Endometrial microvascular endothelial cells (primary cell): ENCODE measurements around the gene SAXO2. TPM values are rescaled to one million over a fixed set of nuclear protein-coding genes. Genes with fewer than 3 reads are reported as not detected.
"Not testable (repeated sequence)": the region's sequence is repeated elsewhere in the genome, so short reads cannot be mapped to it uniquely, and the experiment has no call there.

Experiments
- in situ Hi-C: cut with HindIII; loops from 2 replicates; pipeline ENCODE4 v1.10.0; 2017; ENCODE audit warnings: low sequenced_read_pairs, low pct_unique_long_range_greater_than_20kb; ENCODE audit errors: inconsistent ontology term
- total RNA-seq: library from RNA; depleted of rRNA; stranded (reverse); fragments of >200 nt; gene quantifications from one replicate; pipeline ENCODE4 v1.2.3, GENCODE V29; 2015; ENCODE audit errors: inconsistent ontology term

SAXO2 gene
- total RNA-seq, result 0.37 TPM

- in situ Hi-C loops, result no loop called here
Observed at GRCh38 chr15:82262422-82263026, at the start of gene SAXO2, which contains the start of gene EFL1. TSS of gene SAXO2 (plus strand) at chr15:82262818. CDS start at chr15:82262880, 62 bp downstream. TSS of gene EFL1 (minus strand) at chr15:82262734. CDS start at chr15:82261778, 956 bp downstream.

GRCh38 chr15:82216092-82216491 lies 46.5 kb upstream of the SAXO2 start:
- in situ Hi-C loops, result not testable (repeated sequence)

GRCh38 chr15:82221535-82221934 lies 41.1 kb upstream of the SAXO2 start:
- in situ Hi-C loops, result not testable (repeated sequence)

- in situ Hi-C loops, result no loop called here
Observed at GRCh38 chr15:82228750-82229149, 33.9 kb upstream of the SAXO2 start.

GRCh38 chr15:82231233-82231632 lies 31.4 kb upstream of the SAXO2 start:
- in situ Hi-C loops, result no loop called here

GRCh38 chr15:82231842-82232241 lies 30.8 kb upstream of the SAXO2 start:
- in situ Hi-C loops, result no loop called here

GRCh38 chr15:82237944-82238534 lies 24.6 kb upstream of the SAXO2 start:
- in situ Hi-C loops, result not testable (repeated sequence)

- in situ Hi-C loops, result no loop called here
Observed at GRCh38 chr15:82239685-82240391, 22.8 kb upstream of the SAXO2 start.

GRCh38 chr15:82241836-82242499 lies 20.6 kb upstream of the SAXO2 start:
- in situ Hi-C loops, result not testable (repeated sequence)

GRCh38 chr15:82243644-82244043 lies 19.0 kb upstream of the SAXO2 start:
- in situ Hi-C loops, result not testable (repeated sequence)

GRCh38 chr15:82245956-82246355 lies 16.7 kb upstream of the SAXO2 start:
- in situ Hi-C loops, result not testable (repeated sequence)

- in situ Hi-C loops, result not testable (repeated sequence)
Observed at GRCh38 chr15:82248261-82248660, 14.4 kb upstream of the SAXO2 start.

- in situ Hi-C loops, result not testable (repeated sequence)
Observed at GRCh38 chr15:82261566-82262421, 824 bp upstream of the SAXO2 start.

- in situ Hi-C loops, result no loop called here
Observed at GRCh38 chr15:82263350-82263749, 732 bp downstream of the SAXO2 start.

- in situ Hi-C loops, result not testable (repeated sequence)
Observed at GRCh38 chr15:82267137-82267536, 4.5 kb downstream of the SAXO2 start.

- in situ Hi-C loops, result not testable (repeated sequence)
Observed at GRCh38 chr15:82268454-82268853, 5.8 kb downstream of the SAXO2 start.

GRCh38 chr15:82272154-82272553 lies 9.5 kb downstream of the SAXO2 start:
- in situ Hi-C loops, result no loop called here

GRCh38 chr15:82275410-82275809 lies 12.8 kb downstream of the SAXO2 start:
- in situ Hi-C loops, result no loop called here

- in situ Hi-C loops, result not testable (repeated sequence)
Observed at GRCh38 chr15:82281276-82281675, 18.7 kb downstream of the SAXO2 start.
